Measurements from ENCODE around the gene GRAMD1B.

The GRAMD1B gene

DNA sequence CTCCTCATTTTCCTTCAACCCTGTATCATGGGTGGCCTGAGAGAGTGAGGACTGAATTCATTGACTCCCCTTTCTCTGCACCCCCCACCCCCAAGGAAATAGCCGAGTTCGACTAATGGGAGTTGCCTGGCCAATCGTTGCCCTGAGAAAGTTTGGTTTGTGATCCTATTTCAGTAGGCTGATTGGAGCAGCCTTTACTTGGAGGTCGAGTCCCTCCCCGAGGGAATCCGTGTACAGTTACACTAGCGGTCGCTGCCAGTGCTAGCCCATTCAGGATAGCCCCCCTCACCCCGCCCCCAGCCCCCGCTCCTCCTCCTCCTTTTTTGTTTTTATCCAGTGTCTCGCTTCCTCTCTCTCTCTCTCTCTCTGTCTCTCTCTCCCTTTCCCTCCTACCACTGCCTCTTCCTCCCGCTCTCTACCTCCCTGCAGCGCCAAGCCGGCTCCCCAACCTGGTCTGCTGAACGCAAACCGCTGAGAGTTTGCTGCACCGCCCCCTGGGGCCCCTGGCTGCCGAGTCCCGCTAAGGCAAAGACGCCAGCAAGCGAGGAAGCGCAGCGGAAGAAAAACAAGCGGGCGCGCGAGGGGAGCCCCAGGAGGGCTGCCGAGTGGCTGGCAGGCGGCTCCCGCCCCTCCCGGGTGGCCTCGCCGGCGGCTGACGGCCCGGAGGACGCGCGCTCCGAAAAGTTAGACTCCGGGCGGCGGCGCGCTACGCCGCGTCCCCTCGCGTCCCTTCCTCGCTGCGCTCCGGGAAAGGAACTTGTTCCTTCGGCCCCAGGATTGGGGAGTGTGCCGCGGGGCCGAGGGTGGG, at the start of gene GRAMD1B:
Gene GRAMD1B (plus strand): TSS at position 357 of the 808 bp plus-strand sequence. CDS start 524 bp downstream, outside the sequence.
- peak; percentile 79 for DNase-seq

DNA sequence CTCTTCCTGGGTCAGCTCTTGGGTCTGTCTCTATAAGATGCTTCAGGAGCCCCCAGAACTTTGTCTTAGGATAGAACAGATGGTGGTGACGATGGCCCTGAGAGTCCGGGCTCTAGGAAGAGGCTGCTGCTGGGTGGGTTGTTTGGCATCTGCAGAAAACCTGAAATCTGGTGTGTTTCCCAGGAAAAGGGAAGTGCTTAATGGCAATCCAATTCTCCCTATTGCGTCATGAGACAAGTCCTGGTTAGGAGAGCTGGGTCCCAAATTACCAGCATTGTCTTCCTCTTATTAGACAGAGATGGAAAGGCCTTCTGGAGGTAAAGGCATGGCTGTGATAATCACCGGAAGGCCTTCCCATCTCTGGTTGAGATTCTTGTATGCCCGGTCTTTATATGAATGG, 48.9 kb upstream of the GRAMD1B start:
- DNase-seq = no peak

DNA sequence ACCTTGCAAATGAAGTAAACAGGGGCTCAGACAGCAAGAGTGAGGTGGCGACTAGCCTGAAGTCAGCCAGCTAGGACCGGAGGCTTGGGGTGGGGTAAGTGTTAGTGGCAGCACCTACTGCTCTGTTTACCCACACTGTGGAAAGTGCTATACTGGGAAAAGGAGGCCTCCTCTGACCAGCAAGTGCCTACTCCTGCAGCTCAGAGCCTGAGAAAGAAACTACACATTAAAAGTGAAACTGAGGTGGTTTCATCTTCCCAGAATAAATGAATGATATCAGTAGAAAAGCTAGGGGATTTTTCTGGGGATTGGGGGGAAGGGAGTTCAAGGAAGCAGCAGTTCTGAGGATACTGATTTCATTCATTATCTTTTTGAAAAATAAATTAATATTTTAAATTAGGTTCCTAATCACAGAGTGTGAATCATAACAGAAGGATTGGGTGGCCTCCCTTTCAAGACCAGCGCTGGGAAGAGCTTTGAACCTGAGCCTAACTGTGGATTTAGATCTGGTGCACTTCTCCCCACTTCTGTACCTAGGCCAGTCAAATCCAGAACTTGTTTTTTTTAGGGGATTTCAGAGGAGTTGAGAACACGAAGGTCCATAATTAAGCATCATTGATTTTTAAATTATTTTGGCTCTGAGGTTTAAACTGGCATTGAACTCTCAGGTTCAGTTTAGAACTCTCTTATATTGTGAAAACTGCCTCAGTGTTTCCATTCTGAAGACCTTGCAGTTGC, 48.1 kb upstream of the GRAMD1B start:
- peak; percentile 58 for DNase-seq

DNA sequence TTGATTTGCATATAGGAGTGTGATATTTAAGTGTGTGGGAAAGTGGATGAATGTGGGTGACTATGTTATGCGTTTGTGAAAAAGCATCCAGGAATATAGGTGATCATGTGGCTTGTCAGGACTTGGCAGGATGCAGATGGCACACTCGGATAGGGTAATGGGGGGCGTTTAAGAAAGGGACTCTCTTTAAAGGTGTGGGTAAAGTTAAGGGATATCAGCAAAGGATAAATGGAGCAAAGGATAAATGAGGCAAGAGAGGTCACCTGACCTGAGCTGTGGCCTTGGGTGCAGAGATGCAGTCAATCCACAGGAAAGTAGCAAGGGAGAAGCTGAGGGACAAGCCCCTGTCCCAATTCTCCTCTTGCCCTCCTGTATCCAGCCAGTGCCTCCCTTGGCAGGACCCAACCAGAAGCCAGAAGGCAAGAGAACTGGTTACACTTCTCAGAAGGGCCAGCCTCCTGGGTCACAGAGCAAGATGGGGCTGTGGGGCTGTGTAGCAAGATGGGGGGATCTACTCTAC, 47.5 kb upstream of the GRAMD1B start:
- no peak for DNase-seq

DNA sequence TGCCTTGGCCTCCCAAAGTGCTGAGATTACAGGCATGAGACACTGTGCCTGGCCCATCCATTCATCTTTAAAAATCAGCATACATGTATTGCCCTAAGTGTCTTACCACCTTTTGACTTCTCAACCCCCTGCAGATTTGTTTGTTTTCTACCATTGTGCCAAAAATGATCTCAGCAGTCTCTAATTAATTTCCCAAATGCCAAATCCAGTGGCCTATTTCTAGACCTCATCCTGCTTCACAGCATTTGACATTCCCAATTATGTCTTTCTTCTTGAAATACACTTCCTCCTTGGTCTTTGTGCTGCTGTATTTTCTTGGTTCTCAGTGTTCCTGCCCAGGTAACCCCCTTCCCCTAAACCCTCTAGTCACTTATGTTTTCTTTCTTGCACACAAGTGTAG, 46.0 kb upstream of the GRAMD1B start:
- no peak for DNase-seq

DNA sequence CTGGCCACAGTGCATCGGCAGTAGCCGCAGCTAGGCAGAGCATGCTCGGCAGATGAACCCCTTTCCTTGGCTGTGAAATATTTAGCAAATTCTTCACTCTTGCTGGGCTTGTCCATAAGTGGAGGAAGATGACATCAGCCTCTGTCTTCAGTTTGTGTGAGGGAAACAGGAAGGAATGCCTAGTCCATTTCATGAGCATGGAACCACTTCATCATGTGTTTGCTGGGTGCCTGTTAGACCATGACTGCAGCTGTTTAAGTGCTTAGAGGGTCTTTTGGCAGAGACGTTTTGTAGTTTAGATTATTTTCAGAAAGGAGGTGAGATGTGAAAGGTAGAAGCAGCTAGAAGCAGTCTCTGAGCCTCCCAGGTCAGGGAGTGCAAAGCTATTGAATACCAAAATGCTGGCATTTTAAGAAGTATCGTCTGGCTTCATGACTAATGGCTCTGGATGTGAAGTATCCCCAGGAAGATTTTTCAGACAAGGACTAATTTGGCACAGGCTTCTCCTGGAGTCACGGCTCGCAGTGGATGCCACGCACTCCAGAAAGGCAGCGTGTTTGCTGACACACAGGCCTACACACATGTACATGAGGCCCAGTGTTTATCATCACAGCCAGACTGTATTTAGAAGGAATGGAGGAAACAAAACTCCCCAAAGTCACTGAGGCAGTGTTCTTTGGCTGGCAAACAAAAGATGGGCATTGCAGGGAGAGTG, 43.1 kb upstream of the GRAMD1B start:
- DNase-seq = no peak

DNA sequence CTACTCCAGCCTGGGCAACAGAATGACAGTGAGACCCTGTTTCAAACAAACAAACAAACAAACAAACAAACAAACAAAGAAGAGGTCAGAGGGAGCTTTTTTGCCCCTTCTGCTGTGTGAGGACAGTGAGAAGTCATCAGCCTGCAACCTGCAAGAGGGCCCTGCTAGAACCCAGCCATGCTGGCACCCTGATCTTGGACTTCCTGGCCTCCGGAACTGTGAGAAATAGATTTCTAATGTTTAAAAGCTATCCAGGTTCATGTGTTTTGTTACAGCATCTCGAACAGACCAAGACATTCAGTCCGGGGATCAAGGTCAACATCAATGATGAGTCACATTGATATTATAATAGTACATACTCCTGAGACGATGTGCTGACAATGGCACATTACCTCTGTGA, 41.4 kb upstream of the GRAMD1B start:
- no peak for DNase-seq

DNA sequence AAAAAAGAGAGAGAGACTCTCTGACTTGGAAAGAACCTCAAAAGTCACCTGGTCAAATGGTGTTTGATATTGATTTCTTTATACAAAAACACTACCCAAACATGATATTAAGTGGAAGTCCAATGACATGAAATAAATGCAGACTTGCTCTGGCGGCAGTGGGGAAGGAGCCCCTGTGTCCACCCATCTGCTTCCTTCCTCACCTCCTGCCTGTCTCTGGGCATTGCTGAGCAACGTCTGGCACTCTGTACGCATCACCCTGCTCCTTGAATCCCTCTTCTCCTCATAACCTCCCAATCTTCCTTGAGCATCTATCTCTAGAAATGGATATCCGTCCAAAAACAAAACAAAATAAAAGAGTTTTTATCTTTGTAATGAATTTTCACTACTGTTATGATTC, 39.9 kb upstream of the GRAMD1B start:
- no peak for DNase-seq

DNA sequence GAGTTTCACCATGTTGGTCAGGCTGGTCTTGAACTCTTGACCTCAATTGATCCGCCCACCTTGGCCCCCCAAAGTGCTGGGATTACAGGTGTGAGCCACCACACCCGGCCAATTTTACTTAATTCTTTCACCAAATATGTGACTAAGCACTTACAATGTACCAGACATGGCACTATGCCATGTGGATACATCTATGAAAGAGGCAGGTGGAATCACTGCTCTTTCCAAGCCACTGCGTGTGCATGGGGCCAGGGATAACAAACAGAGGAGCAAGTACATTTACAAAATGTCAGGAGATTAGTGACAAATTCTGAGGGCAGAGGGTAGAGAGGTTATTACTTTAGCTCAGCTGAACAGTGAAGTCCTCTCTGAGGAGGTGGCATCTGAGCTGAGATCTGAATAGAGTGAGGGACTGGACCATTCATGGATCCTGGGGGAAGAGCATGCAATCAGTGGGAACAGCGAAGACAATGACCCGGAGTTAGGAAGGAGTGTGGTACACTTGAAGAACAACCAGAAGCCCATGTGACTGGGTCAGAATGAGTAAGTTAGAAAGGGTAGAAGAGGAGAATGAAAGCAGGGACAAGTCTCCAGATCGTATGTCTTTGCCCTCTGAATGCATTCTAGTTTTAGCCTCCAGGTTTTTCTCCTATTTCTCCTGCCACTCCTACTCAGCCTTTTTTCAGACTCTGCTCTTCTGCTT, 38.3 kb upstream of the GRAMD1B start:
- DNase-seq = no peak

DNA sequence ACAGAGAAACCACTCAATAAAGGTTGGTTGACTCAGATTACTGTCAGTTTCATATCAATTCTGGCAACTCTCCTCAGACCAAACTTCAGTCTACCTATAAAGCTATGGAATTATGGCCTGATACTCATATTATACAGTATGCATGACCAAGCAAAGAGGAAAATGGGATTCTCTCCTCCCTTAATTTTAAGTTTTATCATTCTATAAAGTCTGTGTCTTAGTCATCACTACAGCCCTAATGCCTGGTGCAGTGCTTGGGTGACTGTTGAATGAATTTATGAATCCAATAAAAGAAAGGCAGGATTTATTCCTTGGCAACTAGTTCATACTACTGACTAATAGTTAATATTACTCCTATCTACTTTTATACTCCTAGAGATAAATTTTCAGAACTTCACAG, 37.6 kb upstream of the GRAMD1B start:
- DNase-seq = no peak

DNA sequence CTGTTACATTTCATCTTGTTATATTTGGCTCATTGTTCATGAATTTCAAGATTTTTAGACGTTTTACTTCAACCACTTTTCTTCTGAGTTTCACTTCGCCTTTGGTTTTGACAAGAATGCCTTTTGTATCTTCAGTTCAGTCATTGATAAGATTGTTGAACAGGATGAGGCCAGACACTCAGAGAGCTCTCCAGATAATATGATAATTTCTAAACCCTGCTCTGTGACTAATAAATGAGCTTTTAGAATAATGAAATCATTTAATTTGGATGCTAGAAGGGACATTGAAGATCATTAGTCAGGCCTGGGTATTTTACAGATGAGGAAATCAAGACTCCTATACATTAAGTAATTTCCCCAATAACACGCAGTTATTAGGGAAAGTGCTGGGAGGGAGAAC, 37.2 kb upstream of the GRAMD1B start:
- DNase-seq = no peak

DNA sequence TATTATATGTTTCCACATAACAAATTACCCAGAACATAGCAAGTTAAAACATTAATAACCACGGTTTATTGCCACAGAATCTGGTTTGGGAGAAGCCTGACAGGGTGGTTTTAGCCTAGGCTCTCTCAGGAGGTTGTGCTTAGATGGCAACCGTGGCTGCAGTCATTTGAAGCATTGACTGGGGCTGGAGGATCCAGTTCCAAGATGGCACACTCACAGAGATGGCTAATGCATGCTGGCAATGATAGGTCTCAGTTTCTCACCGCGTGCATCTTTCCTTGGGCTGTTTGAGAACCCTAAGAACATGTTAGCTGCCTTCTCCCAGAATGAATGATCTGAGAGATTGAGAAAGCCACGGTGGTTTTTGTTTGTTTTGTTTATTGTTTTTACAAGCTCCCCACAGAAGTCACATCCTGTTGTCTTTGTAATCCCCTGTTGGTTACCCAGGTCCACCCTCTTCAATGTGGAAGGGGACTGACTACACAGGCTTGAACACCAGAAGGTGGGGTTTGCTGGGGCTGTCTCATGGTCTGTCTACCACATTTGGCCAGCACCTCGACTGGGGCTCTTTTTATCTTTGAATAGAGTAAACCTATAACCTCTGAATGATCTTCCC, 36.6 kb upstream of the GRAMD1B start:
- DNase-seq = no peak

DNA sequence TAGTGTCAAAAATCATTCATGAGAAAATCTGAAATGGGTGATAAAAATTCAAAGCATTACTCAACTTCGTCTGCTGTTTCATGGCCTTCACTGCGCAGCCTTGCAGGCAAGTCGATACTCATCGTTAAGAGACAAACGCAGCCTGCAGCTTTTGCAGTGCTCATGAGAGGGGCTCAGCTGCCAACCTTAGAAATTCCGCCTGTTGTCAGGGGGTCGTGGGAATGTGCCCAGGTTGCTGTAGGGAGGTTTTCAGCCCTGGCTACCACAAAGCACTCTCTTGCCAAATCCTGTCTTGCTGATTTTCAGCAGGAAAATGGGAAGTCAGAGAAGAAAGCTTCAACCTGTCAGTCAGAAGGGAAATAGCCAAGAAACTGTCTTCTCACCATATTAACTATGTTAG, 25.4 kb upstream of the GRAMD1B start:
- DNase-seq = no peak

DNA sequence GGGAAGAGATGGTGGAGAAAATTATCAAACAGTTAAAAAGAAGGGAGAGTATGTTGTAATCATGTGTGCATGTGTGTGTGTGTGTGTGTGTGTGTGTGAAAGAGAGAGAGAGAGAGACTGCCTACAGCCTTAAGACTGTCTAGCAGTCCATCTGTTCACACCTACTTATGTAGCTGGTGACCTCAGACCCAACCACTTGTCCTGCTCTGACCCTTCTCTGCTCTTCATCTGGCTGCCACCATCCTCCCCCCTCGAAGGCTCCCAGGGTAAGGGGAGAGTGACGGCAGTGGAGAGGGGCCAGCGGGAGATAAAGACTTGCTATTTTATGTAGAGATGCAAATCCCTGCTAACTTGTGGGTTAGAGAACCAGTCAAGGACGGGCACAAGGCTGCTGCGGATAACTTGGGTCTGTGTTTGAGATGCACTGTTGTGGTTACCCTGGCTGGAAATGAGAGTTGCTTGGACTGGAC, 24.9 kb upstream of the GRAMD1B start:
- no peak for DNase-seq

DNA sequence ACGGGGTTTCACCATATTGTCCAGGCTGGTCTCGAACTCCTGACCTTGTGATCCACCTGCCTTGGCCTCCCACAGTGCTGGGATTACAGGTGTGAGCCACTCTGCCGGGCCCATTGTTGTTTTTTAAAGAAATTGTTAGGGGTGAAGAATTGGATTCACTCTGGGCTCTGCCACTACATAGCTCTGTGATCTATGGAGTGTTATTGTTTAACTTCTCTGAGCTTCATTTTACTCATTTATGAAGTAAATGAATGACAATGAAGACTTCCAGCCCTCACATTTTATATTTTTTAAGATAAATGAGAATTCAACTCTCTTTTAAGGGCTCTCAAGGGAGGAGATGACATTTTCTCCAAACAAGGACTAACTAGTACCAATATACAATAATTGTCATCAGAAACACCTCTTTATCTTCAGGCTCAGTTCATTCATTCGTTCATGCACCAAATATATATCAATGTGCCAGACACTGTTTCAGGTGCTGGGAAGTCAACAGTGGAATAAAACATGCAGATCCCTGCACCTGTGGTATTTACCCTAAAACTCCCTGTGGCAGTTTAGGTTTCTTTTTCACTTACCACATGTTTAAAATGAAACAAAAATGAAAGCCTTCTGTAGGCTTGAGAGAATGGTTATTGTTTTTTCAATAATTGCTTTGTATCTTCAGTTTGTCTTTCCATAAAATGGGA, 23.5 kb upstream of the GRAMD1B start:
- DNase-seq = no peak

DNA sequence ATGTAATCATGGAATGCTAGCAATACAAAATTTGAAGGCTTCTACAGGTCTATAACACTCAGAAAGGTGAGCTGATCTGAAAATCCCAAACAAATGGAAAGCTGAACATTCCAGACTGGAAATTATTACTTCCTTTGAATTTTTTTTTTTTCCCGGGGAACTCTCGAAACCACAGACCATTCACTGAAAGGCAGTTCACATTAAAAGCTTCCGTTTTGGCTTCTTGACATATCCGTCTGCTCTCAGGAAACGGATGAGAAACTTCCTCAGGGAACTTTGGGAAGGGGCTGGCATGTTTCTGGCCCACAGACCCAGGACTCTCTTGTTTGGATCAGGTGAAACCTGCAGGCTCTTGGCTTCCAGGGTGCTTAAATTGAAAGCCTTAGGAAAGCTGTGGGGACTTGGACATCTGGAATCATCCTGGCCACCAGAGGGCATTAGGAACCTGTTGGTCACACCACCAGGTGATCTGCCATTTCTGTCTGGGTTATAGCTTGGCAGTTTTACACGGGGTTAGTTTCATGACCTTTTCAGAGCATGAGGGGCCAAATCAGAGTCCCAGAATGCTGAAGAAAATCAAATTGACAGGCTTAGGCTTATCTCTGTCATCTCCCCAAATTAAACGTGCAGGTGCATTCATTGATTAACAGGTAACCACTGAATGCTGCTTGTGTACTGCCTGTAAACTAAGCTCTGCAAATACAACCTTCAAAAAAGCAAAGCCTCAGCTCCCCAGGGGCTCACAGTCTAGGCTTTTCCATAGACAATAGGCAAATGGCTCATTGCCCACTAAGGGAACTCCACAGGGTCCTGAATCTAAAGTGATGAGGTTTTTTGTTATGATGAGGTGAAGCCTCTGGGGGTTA, 22.7 kb upstream of the GRAMD1B start:
- peak; percentile 61 for DNase-seq

DNA sequence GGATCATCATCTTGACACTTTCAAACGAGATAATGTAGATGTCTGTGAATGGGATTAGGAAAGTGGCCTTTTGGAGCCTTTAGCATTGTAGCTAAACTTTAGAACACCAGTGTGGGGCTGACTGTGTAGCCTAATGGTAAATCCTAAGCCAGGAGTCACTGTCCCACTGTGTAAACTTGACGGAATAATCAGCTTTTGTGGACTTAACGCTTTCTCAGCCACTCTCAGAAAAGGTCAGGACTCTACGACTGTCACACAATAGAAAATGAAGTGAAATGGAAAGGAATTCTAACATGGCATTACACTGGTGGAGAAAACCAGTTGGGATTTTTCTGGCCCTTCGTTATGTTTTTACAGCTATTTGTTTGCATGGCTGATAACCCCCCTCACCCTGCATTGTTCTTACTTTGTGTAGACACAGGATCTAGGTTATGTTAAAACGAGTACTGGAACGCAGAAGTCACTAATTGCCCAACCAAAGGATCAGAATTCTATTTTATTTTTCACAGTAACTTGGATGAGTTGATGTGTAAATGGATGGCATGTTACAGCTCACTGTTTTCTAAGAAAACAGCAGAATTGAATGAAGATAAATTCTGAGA, 22.0 kb upstream of the GRAMD1B start:
- no peak for DNase-seq

DNA sequence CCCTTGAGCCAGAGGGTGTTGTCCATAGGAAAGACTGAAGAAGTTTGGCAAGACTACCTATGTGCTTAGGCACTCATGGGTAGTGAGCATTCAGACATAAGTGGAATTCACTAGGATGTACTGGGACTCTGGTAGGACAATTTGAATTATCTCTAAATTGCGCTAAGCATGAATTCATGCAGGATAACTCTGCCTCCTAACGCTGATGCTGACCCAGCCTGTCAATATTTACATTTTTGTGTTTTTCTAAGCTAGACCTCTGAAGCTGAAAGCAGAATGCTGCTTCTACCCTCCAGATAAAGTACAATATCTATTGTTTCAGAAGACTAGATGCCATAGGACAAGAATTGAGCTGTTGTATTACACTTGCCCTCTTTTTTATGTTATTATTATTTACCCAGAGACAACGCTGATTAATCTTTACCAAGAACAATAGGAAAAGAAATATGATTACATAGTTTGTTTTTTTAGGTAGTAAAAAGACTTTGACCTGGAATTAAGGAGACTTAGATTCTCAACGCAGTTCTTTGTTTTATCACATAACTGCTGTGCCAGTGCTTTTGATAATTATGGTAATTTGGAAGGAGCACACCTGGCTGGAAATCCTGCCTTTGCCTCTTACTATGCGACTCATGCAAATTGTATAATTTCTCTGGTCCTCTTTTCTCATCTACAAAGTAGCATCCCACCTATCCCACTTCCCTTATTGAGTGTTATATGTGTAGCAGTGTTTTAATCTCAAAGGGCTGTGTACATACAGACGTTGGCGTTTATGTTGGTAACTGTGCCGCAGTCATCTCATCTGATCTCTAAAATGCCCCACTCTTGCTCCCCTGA, 21.2 kb upstream of the GRAMD1B start:
- DNase-seq = no peak

Measured in activated naive CD4-positive, alpha-beta T cell treated with Interleukin-2 at 50 U/mL for 16 hours (primary cell).